Stomach smooth muscle (tissue), 2 donors: ENCODE data around the gene TBK1.

ENCODE experiments used
- H3K27ac ChIP-seq: one replicate; pipeline ENCODE4 v1.7.0; 2013; ENCODE audit warnings: mild to moderate bottlenecking, low read length, inconsistent platforms
- H3K27me3 ChIP-seq, 2 donors: one replicate each; pipeline ENCODE4 v1.7.0; 2013; ENCODE audit warnings: low read length in 2 of 2; ENCODE audit not compliant: insufficient read depth in 2 of 2, control insufficient read depth in 1 of 2
- H3K36me3 ChIP-seq, 2 donors: one replicate each; pipeline ENCODE4 v1.7.0; 2013; ENCODE audit warnings: low read length in 2 of 2; ENCODE audit not compliant: control insufficient read depth in 2 of 2, insufficient read depth in 2 of 2
- H3K4me1 ChIP-seq: one replicate; pipeline ENCODE4 v1.7.0; 2013; ENCODE audit warnings: low read length; ENCODE audit not compliant: control insufficient read depth, insufficient read depth
- H3K4me3 ChIP-seq, 2 donors: one replicate each; pipeline ENCODE4 v1.7.0; 2013; ENCODE audit warnings: low read length in 2 of 2
- H3K9ac ChIP-seq, 2 donors: one replicate each; pipeline ENCODE4 v1.7.0; 2013; ENCODE audit warnings: low read length in 2 of 2, mild to moderate bottlenecking in 1 of 2
- H3K9me3 ChIP-seq, 2 donors: one replicate each; pipeline ENCODE4 v1.7.0; 2013; ENCODE audit warnings: low read length in 2 of 2; ENCODE audit not compliant: control insufficient read depth in 2 of 2
- donor health status: healthy.
- donor health status: Pancreatic carcinoma.

Gene TBK1

DNA sequence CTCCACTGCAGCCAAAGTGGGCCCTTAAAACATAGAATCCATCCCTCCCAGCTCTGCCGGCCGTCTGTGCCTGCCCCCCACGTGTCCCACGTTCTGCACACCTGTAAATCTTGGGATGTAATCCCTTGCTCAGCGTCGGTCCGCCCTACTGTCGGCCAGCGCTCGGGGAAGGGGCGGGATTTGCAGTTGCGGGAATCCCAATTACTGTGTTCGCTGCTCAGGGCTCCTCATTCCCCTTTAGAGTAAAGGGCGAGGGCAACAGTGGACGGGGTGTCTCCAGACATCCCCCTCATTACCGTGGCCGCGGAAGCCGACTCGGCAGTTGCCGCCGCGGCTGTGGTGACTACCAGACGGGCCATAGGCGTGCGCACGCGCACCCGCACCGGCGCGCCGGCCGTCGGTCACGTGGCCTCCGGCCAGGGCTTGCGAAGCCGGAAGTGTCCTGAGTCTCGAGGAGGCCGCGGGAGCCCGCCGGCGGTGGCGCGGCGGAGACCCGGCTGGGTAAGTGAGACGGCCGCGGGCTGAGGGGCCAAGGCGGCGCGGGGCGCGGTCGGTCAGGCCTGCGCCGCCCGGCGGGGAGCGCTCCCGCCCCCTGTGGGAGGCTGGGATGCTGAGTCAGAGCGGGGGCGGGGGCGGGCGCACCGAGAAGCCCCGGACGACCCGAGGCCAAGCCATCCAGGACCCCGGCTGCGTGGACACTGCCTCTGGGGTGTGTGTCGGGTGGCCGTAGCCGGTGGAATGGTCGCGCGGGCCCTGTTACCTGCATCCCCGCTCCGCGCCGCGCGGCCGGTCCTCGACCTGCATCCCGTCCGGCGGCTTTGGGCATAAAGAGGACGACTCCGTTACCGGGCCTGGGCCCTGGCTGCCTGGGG is at the start of gene TBK1:
TBK1 (plus strand) TSS at position 434 of the 872 bp plus-strand sequence. CDS start 3,751 bp downstream, outside the sequence.
- Histone ChIP-seq H3K4me1 (peaks cover 8% of the 10 kb centered on the region), H3K27ac (peak within 1 kb of the TSS; percentile 81), H3K4me3 (peak within 1 kb of the TSS; percentile 97), H3K27me3 (no peaks in the 10 kb centered on the region), H3K9ac (peak within 1 kb of the TSS; percentile 88 to 93), H3K36me3 (peaks cover 4 to 6% of the 10 kb centered on the region in 2 donors), H3K9me3 (no peaks in the 10 kb centered on the region)

DNA sequence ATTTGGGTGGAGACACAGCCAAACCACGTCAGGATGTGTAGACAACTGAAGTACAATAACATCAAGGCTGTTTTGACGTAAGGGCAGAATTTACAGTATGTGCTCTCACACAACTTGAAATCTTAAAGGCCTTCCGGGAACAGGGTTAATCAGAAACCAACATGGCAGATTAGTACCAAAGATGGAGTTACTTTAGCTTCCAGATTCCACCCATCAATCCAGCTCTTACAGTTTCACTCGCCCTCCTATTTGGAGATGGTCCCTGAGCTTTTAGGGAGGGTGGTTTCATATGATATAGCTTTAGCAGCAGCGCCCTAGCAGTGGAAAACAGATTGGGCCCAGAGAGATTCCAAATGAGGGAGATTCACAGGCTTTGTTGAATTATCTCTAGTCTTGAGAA is 49.7 kb upstream of the TBK1 start:
- H3K4me1 ChIP-seq: no peaks in the 10 kb centered on the region
- no peaks in the 10 kb centered on the region for H3K27me3 ChIP-seq
- H3K27ac ChIP-seq: no peak overlapping the region
- H3K4me3 ChIP-seq: no peak overlapping the region
- H3K9ac ChIP-seq: no peak overlapping the region
- H3K36me3 ChIP-seq: no peaks in the 10 kb centered on the region
- H3K9me3 ChIP-seq: no peaks in the 10 kb centered on the region

DNA sequence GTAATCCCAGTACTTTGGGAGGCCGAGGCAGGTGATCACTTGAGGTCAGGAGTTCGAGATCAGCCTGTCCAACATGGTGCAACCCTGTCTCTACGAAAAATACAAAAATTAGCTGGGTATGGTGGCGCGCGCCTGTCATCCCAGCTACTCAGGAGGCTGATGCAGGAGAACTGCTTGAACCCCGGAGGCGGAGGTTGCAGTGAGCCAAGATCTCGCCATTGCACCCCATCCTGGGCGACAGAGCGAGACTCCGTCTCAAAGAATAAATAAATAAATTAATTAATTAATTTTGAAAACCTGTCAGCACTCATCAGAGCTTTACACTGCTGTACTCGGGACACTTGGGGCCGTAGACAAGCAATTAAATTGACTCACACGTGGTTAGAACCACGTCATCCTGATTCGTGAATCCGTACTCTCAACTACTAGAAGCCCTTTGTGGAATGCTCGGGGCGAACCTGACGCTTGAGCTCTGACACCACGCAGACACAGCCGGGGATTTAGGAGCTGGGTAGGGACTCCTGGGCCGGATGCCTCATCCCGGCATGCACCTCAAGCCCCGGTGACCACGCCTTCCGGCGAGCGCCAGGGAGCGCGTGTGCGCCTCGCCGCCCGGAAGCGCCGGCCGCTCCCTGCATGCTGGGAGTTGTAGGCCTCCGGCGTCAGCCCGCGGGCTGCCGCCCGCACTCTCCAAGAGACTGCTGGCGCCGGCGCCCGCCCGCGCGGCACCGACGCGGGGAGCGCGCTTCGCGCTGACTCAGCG is 48.0 kb upstream of the TBK1 start, which contains the start of gene XPOT:
XPOT (plus strand) TSS at position 686 of the 763 bp plus-strand sequence. CDS start 5,644 bp downstream, outside the sequence.
- H3K27ac ChIP-seq: peak within 1 kb of the TSS; percentile 90
- peak within 1 kb of the TSS; percentile 89 to 92 for H3K9ac ChIP-seq
- H3K4me1 ChIP-seq: no peaks in the 10 kb centered on the region
- H3K27me3 ChIP-seq: no peaks in the 10 kb centered on the region
- no peaks in the 10 kb centered on the region for H3K36me3 ChIP-seq
- H3K9me3 ChIP-seq: no peaks in the 10 kb centered on the region
- H3K4me3 ChIP-seq: peak within 1 kb of the TSS; percentile 85 to 90

DNA sequence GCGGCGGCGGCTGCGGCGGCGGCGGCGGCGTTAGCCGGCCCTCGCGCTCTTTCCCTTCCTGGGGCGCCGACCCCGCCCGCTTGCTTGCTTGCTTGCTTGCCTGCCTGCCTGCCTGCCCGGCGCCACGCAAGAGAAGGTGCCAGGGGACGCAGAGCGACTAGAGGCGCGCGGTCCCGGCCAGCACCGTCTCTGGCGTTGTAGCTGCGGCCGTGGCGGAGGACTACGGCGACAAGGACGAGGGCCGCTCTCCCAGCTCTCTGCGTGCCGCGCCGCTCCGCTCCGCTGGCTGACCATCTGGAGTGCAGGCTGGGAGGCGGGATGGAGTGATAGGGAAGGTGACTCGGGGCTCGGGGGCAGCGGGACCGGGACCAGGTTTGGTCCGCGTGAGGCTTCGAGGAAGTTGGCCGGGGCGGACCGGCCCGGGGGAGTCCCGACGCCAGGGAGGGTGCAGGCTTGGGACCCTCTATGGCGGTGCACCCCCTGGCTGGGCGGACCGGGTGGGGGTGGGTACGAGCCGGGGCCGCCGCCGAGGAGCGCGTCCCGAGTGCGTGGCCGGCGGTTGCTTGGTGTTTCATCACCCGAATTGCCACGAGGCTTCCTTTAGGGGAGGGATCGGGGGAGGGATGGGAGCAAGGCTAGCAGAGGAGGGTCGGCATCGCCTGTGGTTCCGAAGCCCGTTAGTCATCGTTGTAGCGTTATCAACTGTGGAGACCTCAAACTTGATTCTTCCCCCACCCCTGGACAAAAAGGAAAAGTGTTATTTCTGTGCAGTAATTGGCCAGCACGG is 47.3 kb upstream of the TBK1 start:
- no peaks in the 10 kb centered on the region for H3K36me3 ChIP-seq
- H3K27me3 ChIP-seq: no peaks in the 10 kb centered on the region
- H3K9me3 ChIP-seq: no peaks in the 10 kb centered on the region
- H3K9ac ChIP-seq: peak overlapping the region; percentile 71 to 92
- no peaks in the 10 kb centered on the region for H3K4me1 ChIP-seq
- H3K27ac ChIP-seq: peak overlapping the region; percentile 90
- H3K4me3 ChIP-seq: peak overlapping the region; percentile 85 to 90

DNA sequence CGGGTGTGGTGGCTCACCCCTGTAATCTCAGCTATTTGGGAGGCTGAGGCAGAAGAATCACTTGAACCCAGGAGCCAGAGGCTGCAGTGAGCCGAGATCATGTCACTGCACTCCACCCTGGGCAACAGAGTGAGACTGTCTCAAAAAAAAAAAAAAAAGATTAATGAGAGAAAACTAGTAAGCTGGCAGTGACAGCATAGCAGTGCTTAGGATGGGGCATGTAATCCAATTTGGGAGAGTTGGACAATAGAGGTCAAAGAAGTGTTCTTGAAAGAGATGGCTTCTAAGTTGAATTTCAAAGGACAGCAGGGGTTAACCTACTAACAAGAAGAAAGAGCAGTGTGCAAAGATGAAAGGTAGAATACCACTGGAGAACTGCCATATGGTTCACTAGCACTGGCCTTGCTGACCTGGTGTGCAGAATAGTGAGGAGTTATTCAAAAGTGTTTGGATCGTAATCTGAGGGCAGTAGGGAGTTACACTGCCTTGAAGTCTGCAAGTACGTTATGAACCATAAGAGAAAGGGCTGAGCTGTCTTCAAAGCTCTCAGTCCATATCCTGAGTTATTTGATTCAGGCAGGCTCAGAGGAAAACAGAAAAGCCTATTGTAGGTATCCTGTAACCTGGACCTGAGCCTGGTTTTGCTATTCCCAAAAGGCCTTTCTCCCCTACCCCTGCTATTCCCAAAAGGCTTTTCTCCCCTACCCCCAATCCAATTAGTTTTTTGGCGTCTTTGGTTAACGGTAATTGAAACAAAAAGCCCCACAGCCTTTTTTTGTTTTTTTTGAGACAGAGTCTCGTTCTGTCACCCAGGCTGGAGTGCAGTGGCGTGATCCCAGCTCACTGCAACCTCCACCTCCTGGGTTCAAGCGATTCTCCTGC is 44.3 kb upstream of the TBK1 start:
- H3K36me3 ChIP-seq: peaks cover 6 to 12% of the 10 kb centered on the region in 2 donors
- H3K4me1 ChIP-seq: no peaks in the 10 kb centered on the region
- H3K27me3 ChIP-seq: no peaks in the 10 kb centered on the region
- no peaks in the 10 kb centered on the region for H3K9me3 ChIP-seq
- no peak overlapping the region for H3K27ac ChIP-seq
- H3K4me3 ChIP-seq: no peak overlapping the region
- no peak overlapping the region for H3K9ac ChIP-seq

DNA sequence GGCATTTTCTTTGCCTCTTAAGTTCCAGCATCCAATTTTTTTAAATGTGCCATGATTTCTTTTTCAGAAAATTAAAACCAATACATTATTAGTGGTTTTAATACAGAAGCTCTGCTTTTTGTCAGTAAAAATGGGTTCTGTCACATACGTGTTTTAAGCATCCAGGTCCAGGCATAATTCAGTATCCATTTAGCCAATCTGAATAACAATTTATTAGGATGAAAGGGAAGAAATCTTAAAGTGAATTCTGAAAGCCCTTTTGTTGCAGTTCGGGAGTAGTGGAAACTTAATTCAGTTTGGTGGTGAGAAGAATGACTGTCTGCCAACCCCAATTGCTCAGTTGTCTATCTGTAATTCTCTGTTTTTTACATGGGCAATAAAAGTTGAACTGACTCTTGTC is 40.5 kb upstream of the TBK1 start:
- no peak overlapping the region for H3K27ac ChIP-seq
- H3K4me3 ChIP-seq: no peak overlapping the region
- no peak overlapping the region for H3K9ac ChIP-seq
- peaks cover 19 to 29% of the 10 kb centered on the region in 2 donors for H3K36me3 ChIP-seq
- no peaks in the 10 kb centered on the region for H3K27me3 ChIP-seq
- no peaks in the 10 kb centered on the region for H3K4me1 ChIP-seq
- H3K9me3 ChIP-seq: no peaks in the 10 kb centered on the region

DNA sequence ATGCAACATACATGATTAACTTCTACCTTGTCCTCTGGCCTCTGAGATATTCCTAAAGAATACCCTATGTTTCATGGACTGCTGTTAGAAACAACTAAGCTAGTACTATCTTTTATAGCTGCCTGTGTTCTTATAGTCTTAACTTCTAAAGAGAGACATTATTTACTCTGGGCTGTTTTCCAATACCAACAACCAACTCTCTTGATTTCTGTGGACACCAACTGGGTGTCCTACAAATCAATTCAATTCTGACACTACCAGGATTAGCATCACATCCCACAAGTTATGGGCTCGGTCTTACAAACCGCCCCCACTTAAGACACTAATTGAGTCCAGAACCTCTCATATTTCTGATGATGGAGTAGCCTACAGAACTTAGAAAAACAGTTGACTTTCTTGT is 39.5 kb upstream of the TBK1 start:
- H3K9ac ChIP-seq: no peak overlapping the region
- no peak overlapping the region for H3K4me3 ChIP-seq
- H3K4me1 ChIP-seq: no peaks in the 10 kb centered on the region
- no peaks in the 10 kb centered on the region for H3K9me3 ChIP-seq
- H3K27me3 ChIP-seq: no peaks in the 10 kb centered on the region
- no peak overlapping the region for H3K27ac ChIP-seq
- H3K36me3 ChIP-seq: peaks cover 19 to 32% of the 10 kb centered on the region in 2 donors

DNA sequence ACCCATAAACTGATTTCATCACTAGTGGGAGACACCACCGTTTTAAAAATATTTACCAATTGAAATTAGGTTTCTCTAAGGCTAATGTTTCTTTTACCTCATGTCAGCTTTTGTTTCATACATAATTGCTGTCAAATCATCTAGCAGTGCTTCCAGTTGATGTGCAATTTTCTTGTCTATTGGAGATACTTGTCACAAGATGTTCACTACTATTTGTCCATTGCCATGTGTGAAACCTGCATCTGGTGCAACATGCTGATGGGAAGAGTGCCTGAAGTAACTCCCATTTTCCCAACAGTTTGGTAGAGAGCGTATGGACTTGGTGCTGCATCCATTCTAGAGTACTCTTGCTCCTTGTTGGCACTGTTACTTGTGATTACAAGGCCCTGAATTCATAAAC is 38.0 kb upstream of the TBK1 start:
- H3K36me3 ChIP-seq: peaks cover 21 to 44% of the 10 kb centered on the region in 2 donors
- H3K9ac ChIP-seq: no peak overlapping the region
- no peaks in the 10 kb centered on the region for H3K9me3 ChIP-seq
- no peaks in the 10 kb centered on the region for H3K27me3 ChIP-seq
- no peaks in the 10 kb centered on the region for H3K4me1 ChIP-seq
- no peak overlapping the region for H3K27ac ChIP-seq
- H3K4me3 ChIP-seq: no peak overlapping the region

DNA sequence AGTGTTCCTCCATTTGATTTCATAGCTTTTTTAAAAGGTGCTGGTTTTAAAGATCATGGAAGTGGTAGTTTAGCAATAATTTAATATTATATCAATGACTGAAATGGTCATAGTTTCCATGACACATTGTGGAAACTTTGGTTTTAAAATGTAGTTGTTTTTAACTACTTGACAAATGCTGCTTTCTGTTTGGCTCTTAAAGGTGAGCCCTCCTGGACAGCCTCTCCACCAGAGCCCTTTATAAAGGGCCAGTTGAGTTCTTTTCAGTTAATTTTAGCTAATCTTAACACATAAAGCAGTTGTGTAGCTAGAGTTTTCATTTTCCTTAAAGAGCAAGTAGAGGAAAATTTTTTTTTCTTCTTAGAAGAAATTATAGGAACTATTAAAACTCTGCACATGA is 33.7 kb upstream of the TBK1 start:
- H3K9ac ChIP-seq: no peak overlapping the region
- H3K9me3 ChIP-seq: no peaks in the 10 kb centered on the region
- no peaks in the 10 kb centered on the region for H3K4me1 ChIP-seq
- no peak overlapping the region for H3K4me3 ChIP-seq
- no peaks in the 10 kb centered on the region for H3K27me3 ChIP-seq
- no peak overlapping the region for H3K27ac ChIP-seq
- H3K36me3 ChIP-seq: peaks cover 13 to 47% of the 10 kb centered on the region in 2 donors
